Activated T-cell treated with anti-CD3 and anti-CD28 coated beads, Interleukin-2, amount 50 U/mL, for 24 hours (primary cell): ENCODE results near the gene BCL7A.

ENCODE experiments used
- DNase-seq: peaks from one replicate; pipeline ENCODE4 v3.0.0-alpha.2; 2020
- H3K27ac Mint-ChIP-seq: 2 replicates; pipeline ENCODE4 v1.8.0; 2020; ENCODE audit warnings: mild to moderate bottlenecking, mixed read lengths
- H3K27me3 Mint-ChIP-seq: 2 replicates; pipeline ENCODE4 v1.8.0; 2020; ENCODE audit warnings: mixed read lengths
- H3K36me3 Mint-ChIP-seq: 2 replicates; pipeline ENCODE4 v1.8.0; 2020; ENCODE audit warnings: low read depth, mixed read lengths
- H3K4me1 Mint-ChIP-seq: 2 replicates; pipeline ENCODE4 v1.8.0; 2020; ENCODE audit warnings: low read depth, mixed read lengths
- H3K4me3 Mint-ChIP-seq: 2 replicates; pipeline ENCODE4 v1.8.0; 2020; ENCODE audit warnings: mild to moderate bottlenecking, moderate library complexity, mixed read lengths
- H3K9me3 Mint-ChIP-seq: 2 replicates; pipeline ENCODE4 v1.8.0; 2020; ENCODE audit warnings: mixed read lengths

BCL7A gene

GRCh38 chr12:122081083-122081696 lies 59.5 kb downstream of the BCL7A start:
- DNase-seq, result no peak
- Mint-ChIP-seq H3K27me3 (no peaks in the 10 kb centered on the region), H3K4me3 (peak overlapping the region; percentile 91)

GRCh38 chr12:122081697-122082221 lies 60.1 kb downstream of the BCL7A start:
- Mint-ChIP-seq H3K4me3 (peak overlapping the region; percentile 91), H3K27me3 (no peaks in the 10 kb centered on the region), H3K9me3 (no peaks in the 10 kb centered on the region), H3K36me3 (peaks cover 59% of the 10 kb centered on the region), H3K27ac (peak overlapping the region; percentile 91), H3K4me1 (peaks cover 80% of the 10 kb centered on the region)
- no peak for DNase-seq

More at GRCh38 chr12:122081083-122081696, 59.5 kb downstream of the BCL7A start:
- H3K9me3 Mint-ChIP-seq, result no peaks in the 10 kb centered on the region
- peak overlapping the region; percentile 91 for H3K27ac Mint-ChIP-seq
- H3K4me1 Mint-ChIP-seq, result peaks cover 79% of the 10 kb centered on the region
- peaks cover 53% of the 10 kb centered on the region for H3K36me3 Mint-ChIP-seq

- DNase-seq, result no peak
Measured at GRCh38 chr12:122082621-122083356, 61.1 kb downstream of the BCL7A start.

GRCh38 chr12:122084857-122085405 lies 63.2 kb downstream of the BCL7A start:
- Mint-ChIP-seq H3K27me3 (no peaks in the 10 kb centered on the region), H3K4me3 (no peak overlapping the region), H3K27ac (peak overlapping the region; percentile 19), H3K36me3 (peaks cover 77% of the 10 kb centered on the region), H3K9me3 (no peaks in the 10 kb centered on the region), H3K4me1 (peaks cover 93% of the 10 kb centered on the region)
- DNase-seq, result no peak

More at GRCh38 chr12:122082621-122083356, 61.1 kb downstream of the BCL7A start:
- Mint-ChIP-seq H3K9me3 (no peaks in the 10 kb centered on the region), H3K4me1 (peaks cover 81% of the 10 kb centered on the region), H3K27me3 (no peaks in the 10 kb centered on the region), H3K27ac (peak overlapping the region; percentile 76), H3K36me3 (peaks cover 69% of the 10 kb centered on the region), H3K4me3 (peak overlapping the region; percentile 91)

GRCh38 chr12:122085591-122085990 lies 63.9 kb downstream of the BCL7A start:
- peak overlapping the region; percentile 82 for H3K27ac Mint-ChIP-seq
- no peaks in the 10 kb centered on the region for H3K9me3 Mint-ChIP-seq
- no peak for DNase-seq
- peaks cover 88% of the 10 kb centered on the region for H3K4me1 Mint-ChIP-seq
- peaks cover 75% of the 10 kb centered on the region for H3K36me3 Mint-ChIP-seq
- H3K27me3 Mint-ChIP-seq, result no peaks in the 10 kb centered on the region
- H3K4me3 Mint-ChIP-seq, result peak overlapping the region; percentile 18

GRCh38 chr12:122086116-122086515 lies 64.4 kb downstream of the BCL7A start:
- peaks cover 84% of the 10 kb centered on the region for H3K4me1 Mint-ChIP-seq
- no peaks in the 10 kb centered on the region for H3K9me3 Mint-ChIP-seq
- H3K27me3 Mint-ChIP-seq, result no peaks in the 10 kb centered on the region
- peaks cover 77% of the 10 kb centered on the region for H3K36me3 Mint-ChIP-seq
- H3K4me3 Mint-ChIP-seq, result peak overlapping the region; percentile 18
- H3K27ac Mint-ChIP-seq, result peak overlapping the region; percentile 82
- no peak for DNase-seq

- Mint-ChIP-seq H3K27me3 (no peaks in the 10 kb centered on the region), H3K36me3 (peaks cover 82% of the 10 kb centered on the region), H3K9me3 (no peaks in the 10 kb centered on the region), H3K4me3 (peak overlapping the region; percentile 7), H3K4me1 (peaks cover 78% of the 10 kb centered on the region), H3K27ac (peak overlapping the region; percentile 83)
- no peak for DNase-seq
Measured at GRCh38 chr12:122086641-122087285, 65.1 kb downstream of the BCL7A start.

- no peak overlapping the region for H3K4me3 Mint-ChIP-seq
- H3K27ac Mint-ChIP-seq, result peak overlapping the region; percentile 83
- no peak for DNase-seq
- H3K27me3 Mint-ChIP-seq, result no peaks in the 10 kb centered on the region
- peaks cover 78% of the 10 kb centered on the region for H3K36me3 Mint-ChIP-seq
- peaks cover 69% of the 10 kb centered on the region for H3K4me1 Mint-ChIP-seq
- no peaks in the 10 kb centered on the region for H3K9me3 Mint-ChIP-seq
Measured at GRCh38 chr12:122087431-122088178, 65.9 kb downstream of the BCL7A start.

GRCh38 chr12:122088179-122088810 lies 66.6 kb downstream of the BCL7A start:
- Mint-ChIP-seq H3K36me3 (peaks cover 72% of the 10 kb centered on the region), H3K4me3 (no peak overlapping the region), H3K4me1 (peaks cover 62% of the 10 kb centered on the region), H3K27ac (peak overlapping the region; percentile 84), H3K27me3 (no peaks in the 10 kb centered on the region), H3K9me3 (no peaks in the 10 kb centered on the region)
- DNase-seq, result no peak

GRCh38 chr12:122089077-122089476 lies 67.4 kb downstream of the BCL7A start:
- H3K36me3 Mint-ChIP-seq, result peaks cover 64% of the 10 kb centered on the region
- H3K9me3 Mint-ChIP-seq, result no peaks in the 10 kb centered on the region
- no peak overlapping the region for H3K4me3 Mint-ChIP-seq
- H3K4me1 Mint-ChIP-seq, result peaks cover 55% of the 10 kb centered on the region
- peak overlapping the region; percentile 57 for H3K27ac Mint-ChIP-seq
- H3K27me3 Mint-ChIP-seq, result no peaks in the 10 kb centered on the region
- DNase-seq, result no peak

GRCh38 chr12:122090759-122091515 lies 69.3 kb downstream of the BCL7A start:
- Mint-ChIP-seq H3K27me3 (no peaks in the 10 kb centered on the region), H3K27ac (peak overlapping the region; percentile 68), H3K36me3 (peaks cover 48% of the 10 kb centered on the region), H3K4me3 (no peak overlapping the region), H3K4me1 (peaks cover 40% of the 10 kb centered on the region), H3K9me3 (no peaks in the 10 kb centered on the region)
- DNase-seq, result no peak

GRCh38 chr12:122093098-122093883 lies 71.6 kb downstream of the BCL7A start:
- no peaks in the 10 kb centered on the region for H3K27me3 Mint-ChIP-seq
- DNase-seq, result no peak
- H3K4me3 Mint-ChIP-seq, result no peak overlapping the region
- no peak overlapping the region for H3K27ac Mint-ChIP-seq
- H3K36me3 Mint-ChIP-seq, result peaks cover 26% of the 10 kb centered on the region
- no peaks in the 10 kb centered on the region for H3K9me3 Mint-ChIP-seq
- H3K4me1 Mint-ChIP-seq, result peaks cover 38% of the 10 kb centered on the region
